HepG2 (cell line): Measurements from ENCODE around the gene PKD2L1. TPM values are rescaled to one million over a fixed set of nuclear protein-coding genes. Genes with fewer than 3 reads are reported as not detected.

Source experiments
- CCAR2 ChIP-seq: fragments of 200-400 bp; formaldehyde crosslinking; optimal IDR thresholded peaks from 2 replicates; pipeline ENCODE3; 2018; ENCODE audit warnings: low read depth, mild to moderate bottlenecking, low read length, moderate library complexity
- DPF2 ChIP-seq: sonication (generic); formaldehyde crosslinking; IDR thresholded peaks from 2 replicates; pipeline ENCODE4 v1.4.0; 2020; ENCODE audit warnings: mild to moderate bottlenecking, low read depth, missing genetic modification reagents, borderline replicate concordance
- HDAC6 ChIP-seq: fragments of 200-600 bp; sonication (generic); IDR thresholded peaks from 2 replicates; pipeline ENCODE4 v1.7.0; 2017; ENCODE audit warnings: mild to moderate bottlenecking, antibody characterized with exemption, low read length, low read depth
- NR2F2 ChIP-seq: IDR thresholded peaks from 2 replicates; pipeline ENCODE4 v1.6.1; 2012; ENCODE audit warnings: low read depth, inconsistent platforms, borderline replicate concordance
- PITX1 ChIP-seq: sonication (generic); formaldehyde crosslinking; IDR thresholded peaks from 2 replicates; pipeline ENCODE4 v1.5.1; 2020; ENCODE audit warnings: mild to moderate bottlenecking, missing genetic modification reagents
- RBM39 ChIP-seq: fragments of 200-400 bp; formaldehyde crosslinking; IDR thresholded peaks from one replicate; pipeline ENCODE4 v1.6.1; 2018; ENCODE audit warnings: antibody characterized with exemption, mild to moderate bottlenecking, low read depth, low read length; ENCODE audit not compliant: poor library complexity, severe bottlenecking
- SALL2 ChIP-seq: sonication (generic); formaldehyde crosslinking; IDR thresholded peaks from 2 replicates; pipeline ENCODE4 v1.8.1; 2023; ENCODE audit warnings: mild to moderate bottlenecking, missing genetic modification reagents, inconsistent platforms
- SCMH1 ChIP-seq: sonication (generic); formaldehyde crosslinking; IDR thresholded peaks from 2 replicates; pipeline ENCODE4 v1.9.0; 2021; ENCODE audit warnings: missing genetic modification reagents, mild to moderate bottlenecking, borderline replicate concordance
- SP2 ChIP-seq: sonication (generic); formaldehyde crosslinking; IDR thresholded peaks from 2 replicates; pipeline ENCODE4 v1.5.1; 2020; ENCODE audit warnings: mild to moderate bottlenecking, missing genetic modification reagents
- SYNCRIP ChIP-seq: fragments of 200-400 bp; formaldehyde crosslinking; IDR thresholded peaks from 2 replicates; pipeline ENCODE4 v1.6.1; 2018; ENCODE audit warnings: mild to moderate bottlenecking, low read depth, low read length; ENCODE audit not compliant: insufficient read depth
- YEATS2 ChIP-seq: sonication (generic); formaldehyde crosslinking; IDR thresholded peaks from 2 replicates; pipeline ENCODE4 v1.4.0; 2020; ENCODE audit warnings: missing genetic modification reagents, borderline replicate concordance
- ZC3H13 ChIP-seq: sonication (generic); formaldehyde crosslinking; IDR thresholded peaks from 2 replicates; pipeline ENCODE4 v1.8.1; 2023; ENCODE audit warnings: mild to moderate bottlenecking, missing genetic modification reagents, moderate library complexity
- ZNF746 ChIP-seq: sonication (generic); formaldehyde crosslinking; IDR thresholded peaks from 2 replicates; pipeline ENCODE4 v1.8.0; 2022; ENCODE audit warnings: mild to moderate bottlenecking, missing genetic modification reagents
- ZNF777 ChIP-seq: sonication (generic); formaldehyde crosslinking; IDR thresholded peaks from 2 replicates; pipeline ENCODE4 v1.4.0; 2020; ENCODE audit warnings: missing genetic modification reagents
- polyA plus RNA-seq, 8 experiments: library from polyadenylated mRNA; depleted of rRNA in 3 of 8; stranded (reverse) in 7 of 8; unstranded in 1 of 8; fragments of >200 nt; fragmentation: Illumina TruSeq in 4 of 8; extraction: Trizol in 4 of 8; gene quantifications; 2 replicates each; pipeline versions ENCODE4 v1.2.1 to v1.2.3, GENCODE V29; 2011 to 2016; ENCODE audit warnings: low read depth in 4 of 8, missing spikeins in 1 of 8, mixed read lengths in 1 of 8; ENCODE audit not compliant: insufficient read depth in 1 of 8
- total RNA-seq, 5 experiments: library from RNA; depleted of rRNA; stranded (reverse); fragments of >200 nt; fragmentation: Illumina TruSeq; extraction: Trizol; gene quantifications; 2 replicates each; pipeline ENCODE4 v1.2.3, GENCODE V29; 2016; ENCODE audit warnings: low read depth in 1 of 5
- TF ChIP-seq, protein P1 (sequence below): sonication (generic); formaldehyde crosslinking; IDR thresholded peaks from 2 replicates; pipeline ENCODE4 v1.4.0; 2020; ENCODE audit warnings: mild to moderate bottlenecking, missing genetic modification reagents
- TF ChIP-seq, protein P2 (sequence below): IDR thresholded peaks from 2 replicates; pipeline ENCODE4 v1.6.1; 2016; ENCODE audit warnings: missing biosample characterization, missing genetic modification reagents, low read depth
- TF ChIP-seq, protein P3 (sequence below): sonication (generic); formaldehyde crosslinking; IDR thresholded peaks from 2 replicates; pipeline ENCODE4 v1.4.0; 2020; ENCODE audit warnings: mild to moderate bottlenecking, missing genetic modification reagents

The PKD2L1 gene
- total and polyA plus RNA-seq, 2 of the 13 experiments (the other 11 are each of a cell fraction or from before 2014, with no cell fraction given): 0.07 to 0.15 TPM

DNA sequence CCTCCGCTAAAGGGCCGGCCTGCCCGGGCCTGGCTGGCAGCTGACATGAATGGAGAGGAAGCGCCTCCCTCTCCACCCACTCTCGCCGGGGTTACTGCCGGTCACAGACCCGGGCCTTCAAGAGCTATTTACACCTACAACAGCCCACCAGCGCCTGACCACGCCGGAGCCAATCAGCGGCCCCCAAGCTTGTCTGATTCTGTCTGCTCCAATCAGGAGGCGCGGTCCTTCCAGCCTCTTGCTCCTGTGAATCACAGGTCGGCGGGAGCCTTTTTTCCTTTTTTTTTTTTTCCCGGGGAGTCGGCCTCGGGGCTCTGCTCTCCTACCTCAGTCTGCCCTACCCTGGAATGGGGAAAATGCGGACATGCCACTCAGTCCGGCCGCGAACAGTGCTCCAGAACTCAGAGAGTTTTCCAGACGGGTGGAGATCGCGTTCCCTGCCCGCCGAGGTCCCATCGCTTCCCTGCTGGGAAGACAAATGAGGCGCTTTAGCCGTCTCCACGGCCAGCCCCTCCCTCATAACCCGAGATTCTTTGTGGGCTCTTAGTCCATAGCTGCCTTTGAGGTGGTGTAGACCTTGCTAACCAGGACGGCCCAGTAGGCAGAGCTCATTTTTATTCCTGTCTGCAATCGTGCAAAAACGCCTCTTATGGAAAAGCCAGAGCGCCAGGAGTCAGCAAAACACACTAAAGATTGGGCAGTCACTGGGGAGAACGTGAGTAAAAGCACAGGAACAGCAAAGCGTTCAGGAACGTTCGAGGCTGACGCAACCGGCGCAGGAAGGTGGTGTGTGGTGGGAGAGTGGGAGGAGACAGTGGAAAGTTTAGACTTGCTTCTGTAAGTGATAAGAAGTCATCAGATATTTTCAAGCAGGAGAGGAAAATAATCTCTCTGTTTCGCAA lies 43.5 kb upstream of the PKD2L1 start (continued):
- TF ChIP-seq, protein P1, sequence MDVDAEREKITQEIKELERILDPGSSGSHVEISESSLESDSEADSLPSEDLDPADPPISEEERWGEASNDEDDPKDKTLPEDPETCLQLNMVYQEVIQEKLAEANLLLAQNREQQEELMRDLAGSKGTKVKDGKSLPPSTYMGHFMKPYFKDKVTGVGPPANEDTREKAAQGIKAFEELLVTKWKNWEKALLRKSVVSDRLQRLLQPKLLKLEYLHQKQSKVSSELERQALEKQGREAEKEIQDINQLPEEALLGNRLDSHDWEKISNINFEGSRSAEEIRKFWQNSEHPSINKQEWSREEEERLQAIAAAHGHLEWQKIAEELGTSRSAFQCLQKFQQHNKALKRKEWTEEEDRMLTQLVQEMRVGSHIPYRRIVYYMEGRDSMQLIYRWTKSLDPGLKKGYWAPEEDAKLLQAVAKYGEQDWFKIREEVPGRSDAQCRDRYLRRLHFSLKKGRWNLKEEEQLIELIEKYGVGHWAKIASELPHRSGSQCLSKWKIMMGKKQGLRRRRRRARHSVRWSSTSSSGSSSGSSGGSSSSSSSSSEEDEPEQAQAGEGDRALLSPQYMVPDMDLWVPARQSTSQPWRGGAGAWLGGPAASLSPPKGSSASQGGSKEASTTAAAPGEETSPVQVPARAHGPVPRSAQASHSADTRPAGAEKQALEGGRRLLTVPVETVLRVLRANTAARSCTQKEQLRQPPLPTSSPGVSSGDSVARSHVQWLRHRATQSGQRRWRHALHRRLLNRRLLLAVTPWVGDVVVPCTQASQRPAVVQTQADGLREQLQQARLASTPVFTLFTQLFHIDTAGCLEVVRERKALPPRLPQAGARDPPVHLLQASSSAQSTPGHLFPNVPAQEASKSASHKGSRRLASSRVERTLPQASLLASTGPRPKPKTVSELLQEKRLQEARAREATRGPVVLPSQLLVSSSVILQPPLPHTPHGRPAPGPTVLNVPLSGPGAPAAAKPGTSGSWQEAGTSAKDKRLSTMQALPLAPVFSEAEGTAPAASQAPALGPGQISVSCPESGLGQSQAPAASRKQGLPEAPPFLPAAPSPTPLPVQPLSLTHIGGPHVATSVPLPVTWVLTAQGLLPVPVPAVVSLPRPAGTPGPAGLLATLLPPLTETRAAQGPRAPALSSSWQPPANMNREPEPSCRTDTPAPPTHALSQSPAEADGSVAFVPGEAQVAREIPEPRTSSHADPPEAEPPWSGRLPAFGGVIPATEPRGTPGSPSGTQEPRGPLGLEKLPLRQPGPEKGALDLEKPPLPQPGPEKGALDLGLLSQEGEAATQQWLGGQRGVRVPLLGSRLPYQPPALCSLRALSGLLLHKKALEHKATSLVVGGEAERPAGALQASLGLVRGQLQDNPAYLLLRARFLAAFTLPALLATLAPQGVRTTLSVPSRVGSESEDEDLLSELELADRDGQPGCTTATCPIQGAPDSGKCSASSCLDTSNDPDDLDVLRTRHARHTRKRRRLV (CRISPR knock-in tag): no peak
- TF ChIP-seq NR2F2 (peak; percentile 33; the same call in 1 of the 2 replicates), ZNF746 (CRISPR knock-in tag) (peak; percentile 62), PITX1 (peak; percentile 12; the same call in 1 of the 2 replicates), RBM39 (peak; percentile 82), HDAC6 (0 out of 2 replicates have a peak, but pooled peaks have one; percentile 76), YEATS2 (CRISPR knock-in tag) (peak; percentile 44; the same call in 1 of the 2 replicates), ZC3H13 (CRISPR knock-in tag) (peak; percentile 83), CCAR2 (no peak), SCMH1 (CRISPR knock-in tag) (no peak), SP2 (CRISPR knock-in tag) (peak; percentile 11), SYNCRIP (no peak), SALL2 (CRISPR knock-in tag) (no peak; the same call in 1 of the 2 replicates), DPF2 (CRISPR knock-in tag) (no peak), ZNF777 (CRISPR knock-in tag) (no peak)
- TF ChIP-seq, protein P2, sequence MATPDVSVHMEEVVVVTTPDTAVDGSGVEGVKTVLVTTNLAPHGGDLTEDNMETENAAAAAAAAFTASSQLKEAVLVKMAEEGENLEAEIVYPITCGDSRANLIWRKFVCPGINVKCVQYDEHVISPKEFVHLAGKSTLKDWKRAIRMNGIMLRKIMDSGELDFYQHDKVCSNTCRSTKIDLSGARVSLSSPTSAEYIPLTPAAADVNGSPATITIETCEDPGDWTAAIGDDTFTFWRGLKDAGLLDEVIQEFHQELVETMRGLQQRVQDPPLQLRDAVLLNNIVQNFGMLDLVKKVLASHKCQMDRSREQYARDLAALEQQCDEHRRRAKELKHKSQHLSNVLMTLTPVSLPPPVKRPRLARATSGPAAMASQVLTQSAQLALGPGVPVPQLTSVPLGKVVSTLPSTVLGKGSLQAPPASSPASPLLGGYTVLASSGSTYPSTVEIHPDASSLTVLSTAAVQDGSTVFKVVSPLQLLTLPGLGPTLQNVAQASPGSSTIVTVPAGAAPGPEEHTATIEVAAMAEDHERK (CRISPR knock-in tag): 0 out of 2 replicates have a peak, but pooled peaks have one; percentile 31
- TF ChIP-seq, protein P3, sequence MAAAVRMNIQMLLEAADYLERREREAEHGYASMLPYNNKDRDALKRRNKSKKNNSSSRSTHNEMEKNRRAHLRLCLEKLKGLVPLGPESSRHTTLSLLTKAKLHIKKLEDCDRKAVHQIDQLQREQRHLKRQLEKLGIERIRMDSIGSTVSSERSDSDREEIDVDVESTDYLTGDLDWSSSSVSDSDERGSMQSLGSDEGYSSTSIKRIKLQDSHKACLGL (CRISPR knock-in tag): peak; percentile 44; the same call in 1 of the 2 replicates
